H1 (cell line): ENCODE data around the gene HS3ST5. TPM values are rescaled to one million over a fixed set of nuclear protein-coding genes. Genes with fewer than 3 reads are reported as not detected.

Experiments used
- CTCF ChIA-PET: fragments of 300-600 bp; sonication (Branson Sonifier 250); formaldehyde crosslinking; loops from one replicate; lab custom pipeline; 2021; ENCODE audit not compliant: partially characterized antibody; lab: Charles Lee
- POLR2A ChIA-PET: fragments of 300-600 bp; sonication (Branson Sonifier 250); formaldehyde crosslinking; loops from one replicate; lab custom pipeline; 2021; ENCODE audit warnings: inconsistent platforms; ENCODE audit not compliant: partially characterized antibody; lab: Charles Lee
- DNase-seq, 2 experiments: peaks; one replicate each; pipeline versions ENCODE4 v3.0.0 to v3.0.0-alpha.2; 2010 to 2022; ENCODE audit warnings: low spot score in 2 of 2, low read depth in 1 of 2, mixed read lengths in 1 of 2
- FAIRE-seq: peaks from 2 replicates; lab custom pipeline; 2011; peaks lifted over from hg19 to GRCh38; lab: Jason Lieb, UNC
- H2AFZ ChIP-seq: 2 replicates; pipeline ENCODE4 v1.8.1; 2012; ENCODE audit warnings: low read length, inconsistent platforms
- H2AK5ac ChIP-seq: 2 replicates; pipeline ENCODE4 v1.6.1; 2013; ENCODE audit warnings: low read depth, low read length
- H2BK120ac ChIP-seq: replicated peaks from 2 replicates; pipeline ENCODE3; 2013; ENCODE audit warnings: low read depth, low read length, inconsistent platforms
- H2BK12ac ChIP-seq: 2 replicates; pipeline ENCODE4 v1.6.1; 2013; ENCODE audit warnings: low read depth, low read length
- H2BK15ac ChIP-seq: 2 replicates; pipeline ENCODE4 v1.6.1; 2013; ENCODE audit warnings: low read length
- H2BK20ac ChIP-seq: 2 replicates; pipeline ENCODE4 v1.6.1; 2013; ENCODE audit warnings: low read length
- H2BK5ac ChIP-seq: 2 replicates; pipeline ENCODE4 v1.6.1; 2013; ENCODE audit warnings: low read depth, low read length
- H3K14ac ChIP-seq: 2 replicates; pipeline ENCODE4 v1.6.1; 2013; ENCODE audit warnings: inconsistent platforms; ENCODE audit not compliant: insufficient read length
- H3K18ac ChIP-seq: 2 replicates; pipeline ENCODE4 v1.6.1; 2013; ENCODE audit warnings: low read length; ENCODE audit errors: extremely low read depth
- H3K23ac ChIP-seq: 2 replicates; pipeline ENCODE4 v1.6.1; 2013; ENCODE audit warnings: inconsistent platforms; ENCODE audit not compliant: insufficient read length
- H3K23me2 ChIP-seq: 2 replicates; pipeline ENCODE4 v1.6.1; 2013; ENCODE audit warnings: low read depth, low read length
- H3K27ac ChIP-seq: 2 replicates; pipeline ENCODE4 v1.6.1; 2011; ENCODE audit warnings: low read depth, low read length, inconsistent platforms
- H3K27me3 ChIP-seq, 4 experiments: replicated peaks in 1 of 4; 1 replicate in 1 of 4; 2 replicates in 3 of 4; pipeline versions ENCODE4 v1.6.1 to v1.8.1; 2011 to 2013; ENCODE audit warnings: low read length in 3 of 4, mild to moderate bottlenecking in 3 of 4, inconsistent platforms in 2 of 4, mixed read lengths in 2 of 4, moderate library complexity in 1 of 4; ENCODE audit not compliant: control insufficient read depth in 3 of 4, insufficient read depth in 3 of 4; ENCODE audit errors: extremely low read depth in 1 of 4
- H3K36me3 ChIP-seq, 4 experiments: 2 replicates each; pipeline versions ENCODE4 v1.6.1 to v1.8.1; 2011 to 2013; ENCODE audit warnings: mild to moderate bottlenecking in 4 of 4, low read length in 3 of 4, moderate library complexity in 2 of 4, control low read depth in 1 of 4, inconsistent platforms in 1 of 4; ENCODE audit not compliant: insufficient read depth in 4 of 4, control insufficient read depth in 2 of 4
- H3K4ac ChIP-seq: replicated peaks from 2 replicates; pipeline ENCODE3; 2013; ENCODE audit warnings: low read length, low read depth, mixed read lengths, inconsistent platforms; ENCODE audit not compliant: insufficient read length
- H3K4me1 ChIP-seq, 4 experiments: replicated peaks in 1 of 4; 1 replicate in 1 of 4; 2 replicates in 3 of 4; pipeline versions ENCODE4 v1.6.1 to v1.8.1; 2011 to 2013; ENCODE audit warnings: low read length in 3 of 4, inconsistent platforms in 2 of 4, mixed read lengths in 1 of 4; ENCODE audit not compliant: insufficient read depth in 4 of 4, control insufficient read depth in 3 of 4
- H3K4me2 ChIP-seq, 2 experiments: 2 replicates each; pipeline versions ENCODE4 v1.6.1 to v1.8.1; 2011 to 2013; ENCODE audit warnings: low read depth in 2 of 2, low read length in 2 of 2, control low read depth in 1 of 2, inconsistent platforms in 1 of 2, mild to moderate bottlenecking in 1 of 2; ENCODE audit not compliant: insufficient read depth in 1 of 2
- H3K4me3 ChIP-seq, 4 experiments: fragments of 200-600, 300-600 bp in 1 of 4; sonication (generic), shearing (Covaris generic), sonication (Bioruptor Twin) in 1 of 4; 2 replicates each; pipeline versions ENCODE4 v1.5.1 to v1.8.1; 2011 to 2016; ENCODE audit warnings: low read length in 4 of 4, low read depth in 3 of 4, control low read depth in 2 of 4, inconsistent platforms in 2 of 4, mild to moderate bottlenecking in 2 of 4, mixed read lengths in 1 of 4, moderate library complexity in 1 of 4; ENCODE audit not compliant: insufficient read depth in 2 of 4; ENCODE audit errors: extremely low read depth in 1 of 4
- H3K56ac ChIP-seq: replicated peaks from 2 replicates; pipeline ENCODE3; 2013; ENCODE audit warnings: low read depth, mild to moderate bottlenecking, mixed read lengths, low read length, inconsistent platforms; ENCODE audit not compliant: insufficient read length
- H3K79me1 ChIP-seq: 2 replicates; pipeline ENCODE4 v1.6.1; 2013; ENCODE audit warnings: low read depth, low read length, control low read depth
- H3K79me2 ChIP-seq, 2 experiments: 2 replicates each; pipeline versions ENCODE4 v1.6.1 to v1.8.1; 2012 to 2013; ENCODE audit warnings: low read length in 2 of 2, mild to moderate bottlenecking in 2 of 2, inconsistent platforms in 1 of 2; ENCODE audit not compliant: insufficient read depth in 2 of 2, control insufficient read depth in 1 of 2
- H3K9ac ChIP-seq, 4 experiments: replicated peaks in 1 of 4; 1 replicate in 1 of 4; 2 replicates in 3 of 4; pipeline versions ENCODE4 v1.6.1 to v1.8.1; 2011 to 2013; ENCODE audit warnings: low read depth in 3 of 4, low read length in 3 of 4, control low read depth in 2 of 4, mild to moderate bottlenecking in 2 of 4, moderate library complexity in 2 of 4, inconsistent platforms in 1 of 4; ENCODE audit errors: extremely low read depth in 1 of 4
- H3K9me3 ChIP-seq, 2 experiments: 2 replicates each; pipeline versions ENCODE4 v1.6.1 to v1.8.1; 2012 to 2013; ENCODE audit warnings: mild to moderate bottlenecking in 2 of 2, moderate library complexity in 2 of 2, control low read depth in 1 of 2, inconsistent platforms in 1 of 2, low read depth in 1 of 2, low read length in 1 of 2, mixed read lengths in 1 of 2; ENCODE audit not compliant: insufficient read depth in 2 of 2
- H4K20me1 ChIP-seq, 2 experiments: replicated peaks in 1 of 2; 2 replicates each; pipeline versions ENCODE3 to v1.8.1; 2011 to 2013; ENCODE audit warnings: inconsistent platforms in 2 of 2, low read length in 2 of 2, mild to moderate bottlenecking in 1 of 2; ENCODE audit not compliant: insufficient read depth in 2 of 2, control insufficient read depth in 1 of 2
- H4K5ac ChIP-seq: 2 replicates; pipeline ENCODE4 v1.6.1; 2013; ENCODE audit warnings: low read length, low read depth, mixed read lengths, inconsistent platforms; ENCODE audit not compliant: insufficient read length
- H4K8ac ChIP-seq: 2 replicates; pipeline ENCODE4 v1.8.0; 2013; ENCODE audit warnings: mild to moderate bottlenecking, moderate library complexity, low read length, inconsistent platforms; ENCODE audit not compliant: insufficient read depth; ENCODE audit errors: extremely low read depth
- H4K91ac ChIP-seq: replicated peaks from 2 replicates; pipeline ENCODE3; 2013; ENCODE audit warnings: low read length, mixed read lengths, inconsistent platforms; ENCODE audit not compliant: insufficient read length
- CHD2 ChIP-seq: IDR thresholded peaks from 2 replicates; pipeline ENCODE4 v1.6.1; 2012; ENCODE audit warnings: low read length, improper control_type of control experiment
- WGBS, 2 experiments: shearing (Covaris generic) in 1 of 2; methylation state at CpG; one replicate each; pipeline versions ENCODE4 v1.1.6 to v1.1.7; 2013 to 2015; ENCODE audit warnings: low lambda C conversion rate in 2 of 2, mixed read lengths in 2 of 2, inconsistent platforms in 1 of 2, low coverage in 1 of 2, missing lambda C conversion rate in 1 of 2; ENCODE audit not compliant: insufficient replicate concordance in 2 of 2, insufficient coverage in 1 of 2, insufficient read length in 1 of 2; ENCODE audit errors: extremely low coverage in 1 of 2, missing lambda C conversion rate in 1 of 2; 5-methylcytosine and 5-hydroxymethylcytosine counted together
- polyA plus RNA-seq, 7 experiments: library from polyadenylated mRNA; depleted of rRNA in 3 of 7; stranded (reverse) in 5 of 7; unstranded in 2 of 7; fragments of >200 nt in 5 of 7; fragments of 200-250 nt in 2 of 7; gene quantifications; 1 replicate in 5 of 7; 2 replicates in 1 of 7; 4 replicates in 1 of 7; pipeline versions ENCODE4 v1.2.1 to v1.2.3, GENCODE V29; 2011 to 2013; ENCODE audit warnings: missing spikeins in 2 of 7, mixed read lengths in 2 of 7
- total RNA-seq: library from RNA; stranded (reverse); fragmentation: NEBNext Ultra II Directional; extraction: Animal tissue kit (Norgen Biotek cat#: 25700); gene quantifications from 2 replicates; pipeline ENCODE4 v1.2.1, GENCODE V29; 2021

HS3ST5 gene
- total and polyA plus RNA-seq, 2 of the 8 experiments (the other 6 are each of a cell fraction or from before 2014, with no cell fraction given): 1.2 to 9.9 TPM

DNA sequence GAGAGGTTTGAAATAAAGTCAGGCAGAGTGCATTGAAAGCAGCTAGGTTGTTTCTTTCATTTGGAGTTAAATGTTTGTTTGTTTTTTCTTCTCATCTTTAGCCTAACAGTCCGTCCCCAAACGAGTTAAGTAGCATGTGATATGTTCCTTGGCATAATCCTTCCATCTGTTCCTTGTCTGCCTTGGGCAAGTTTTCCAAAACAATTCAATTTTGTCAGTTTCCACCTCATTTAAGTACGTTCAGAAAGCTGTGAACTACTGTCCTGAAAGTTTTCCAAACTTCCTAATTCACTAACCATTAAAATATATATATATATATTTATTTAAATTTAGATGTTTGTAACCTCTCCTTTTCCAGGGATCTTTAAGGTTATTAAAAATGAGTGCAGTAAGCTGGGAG lies 310.1 kb downstream of the HS3ST5 start:
- no peaks in the 10 kb centered on the region for H3K27me3 ChIP-seq
- H3K79me1 ChIP-seq: no peaks in the 10 kb centered on the region
- H3K23me2 ChIP-seq: no peaks in the 10 kb centered on the region
- no peak overlapping the region for H3K14ac ChIP-seq
- WGBS, 2 experiments: 90% methylated on average over 3 of the region's 3 CpGs; no CpG with 5 or more reads in 1 of the 2 experiments
- H3K79me2 ChIP-seq: no peaks in the 10 kb centered on the region
- no peak overlapping the region for H2AK5ac ChIP-seq
- H3K4me3 ChIP-seq: no peak overlapping the region
- no peak overlapping the region for H4K8ac ChIP-seq
- no peaks in the 10 kb centered on the region for H3K4me1 ChIP-seq
- no peak overlapping the region for H3K27ac ChIP-seq
- H2BK120ac ChIP-seq: no peak overlapping the region
- no peak overlapping the region for H2BK5ac ChIP-seq
- no peak overlapping the region for H3K9ac ChIP-seq
- H3K4ac ChIP-seq: no peak overlapping the region
- no peak overlapping the region for H3K56ac ChIP-seq
- no peak overlapping the region for H2AFZ ChIP-seq
- no peak overlapping the region for H4K5ac ChIP-seq
- FAIRE-seq (no peak), DNase-seq (no peak)
- H3K23ac ChIP-seq: no peak overlapping the region
- ChIA-PET POLR2A (no interaction called here), CTCF (interaction anchor here (1.2 kb wide), 1 partner anchor 37 kb away, joined by 3 read pairs; no protein-coding TSS in a partner anchor)
- H3K4me2 ChIP-seq: no peak overlapping the region
- H3K9me3 ChIP-seq: no peaks in the 10 kb centered on the region
- H4K91ac ChIP-seq: no peak overlapping the region
- H2BK15ac ChIP-seq: no peak overlapping the region
- H2BK20ac ChIP-seq: no peak overlapping the region
- H3K36me3 ChIP-seq: no peaks in the 10 kb centered on the region
- no peaks in the 10 kb centered on the region for H4K20me1 ChIP-seq
- H2BK12ac ChIP-seq: no peak overlapping the region
- H3K18ac ChIP-seq: no peak overlapping the region
- TF ChIP-seq CHD2: no peak
